ENCODE measurements around the gene HDAC9.

Gene HDAC9

GRCh38 chr7:18754766-18755165, 259.2 kb downstream of the HDAC9 start:
- H3K9me3 ChIP-seq: no peaks in the 10 kb centered on the region
- no peaks in the 10 kb centered on the region for H3K36me3 ChIP-seq
- H3K27me3 ChIP-seq: no peaks in the 10 kb centered on the region
- no peaks in the 10 kb centered on the region; the same call in 1 of the 2 replicates for H3K4me1 ChIP-seq
- no peak overlapping the region for H3K4me3 ChIP-seq (ENCODE audit: low read depth, low read length)
- TF ChIP-seq CTCF (IDR thresholded peaks at IDR 0.05; ENCODE audit: low read depth, low read length): no peak
- DNase-seq: no peak

DNA sequence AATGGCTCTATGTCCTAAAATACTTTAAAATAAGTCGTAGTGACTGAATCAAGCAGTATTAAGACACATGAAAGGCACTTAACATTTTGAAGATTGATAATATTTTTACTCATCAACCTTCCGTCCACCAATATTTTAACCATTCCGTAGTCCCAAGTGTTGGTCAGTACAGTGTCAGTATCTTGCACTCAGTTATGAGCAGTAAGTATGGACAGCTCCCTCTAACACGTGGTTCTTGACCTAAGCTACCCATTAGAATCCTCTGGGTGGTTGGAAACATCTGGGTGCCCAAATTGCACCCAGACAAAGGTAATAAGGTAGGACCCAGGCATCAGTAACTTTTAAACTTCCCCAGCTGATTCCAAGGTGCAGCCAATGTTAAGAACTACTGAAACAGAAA, 260.2 kb downstream of the HDAC9 start:
- no peak for TF ChIP-seq CTCF (IDR thresholded peaks at IDR 0.05; ENCODE audit: low read depth, low read length)
- Histone ChIP-seq H3K4me1 (no peaks in the 10 kb centered on the region; the same call in 1 of the 2 replicates), H3K36me3 (no peaks in the 10 kb centered on the region), H3K9me3 (no peaks in the 10 kb centered on the region), H3K4me3 (ENCODE audit: low read depth, low read length) (no peak overlapping the region), H3K27me3 (no peaks in the 10 kb centered on the region)
- no peak for DNase-seq

GRCh38 chr7:18756378-18757050, 261.0 kb downstream of the HDAC9 start:
- H3K27me3 ChIP-seq: no peaks in the 10 kb centered on the region
- no peak for TF ChIP-seq CTCF (IDR thresholded peaks at IDR 0.05; ENCODE audit: low read depth, low read length)
- no peaks in the 10 kb centered on the region for H3K9me3 ChIP-seq
- no peak overlapping the region for H3K4me3 ChIP-seq (ENCODE audit: low read depth, low read length)
- H3K36me3 ChIP-seq: no peaks in the 10 kb centered on the region
- no peaks in the 10 kb centered on the region; the same call in 1 of the 2 replicates for H3K4me1 ChIP-seq
- no peak for DNase-seq

GRCh38 chr7:18760046-18760445, 264.5 kb downstream of the HDAC9 start:
- TF ChIP-seq CTCF (IDR thresholded peaks at IDR 0.05; ENCODE audit: low read depth, low read length): no peak
- Histone ChIP-seq H3K4me3 (ENCODE audit: low read depth, low read length) (no peak overlapping the region), H3K36me3 (no peaks in the 10 kb centered on the region), H3K9me3 (no peaks in the 10 kb centered on the region), H3K27me3 (no peaks in the 10 kb centered on the region), H3K4me1 (no peaks in the 10 kb centered on the region)
- DNase-seq: no peak

- Histone ChIP-seq H3K4me1 (no peaks in the 10 kb centered on the region), H3K9me3 (no peaks in the 10 kb centered on the region), H3K27me3 (no peaks in the 10 kb centered on the region), H3K36me3 (no peaks in the 10 kb centered on the region), H3K4me3 (ENCODE audit: low read depth, low read length) (no peak overlapping the region)
- DNase-seq: no peak
- TF ChIP-seq CTCF (IDR thresholded peaks at IDR 0.05; ENCODE audit: low read depth, low read length): no peak
Observed at GRCh38 chr7:18760631-18761445, 265.3 kb downstream of the HDAC9 start.

DNA sequence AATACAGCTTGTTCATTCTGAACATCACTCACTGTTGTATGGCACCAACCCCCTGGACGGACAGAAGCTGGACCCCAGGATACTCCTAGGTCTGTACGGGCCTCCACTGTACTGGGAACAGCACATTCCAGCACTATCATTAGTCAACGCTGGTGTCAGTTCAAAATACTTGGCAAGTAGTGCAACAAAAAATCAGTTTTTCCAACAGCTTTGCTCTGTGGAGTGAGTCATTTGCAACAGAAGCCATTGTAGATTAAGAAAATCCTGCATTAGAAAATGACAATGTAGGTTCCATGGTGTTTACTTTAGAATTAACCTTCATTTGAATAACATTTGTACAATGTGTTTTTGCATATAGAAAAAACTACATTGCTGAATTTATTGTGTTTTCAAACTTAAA, 266.6 kb downstream of the HDAC9 start:
- Histone ChIP-seq H3K4me1 (no peaks in the 10 kb centered on the region), H3K27me3 (no peaks in the 10 kb centered on the region), H3K4me3 (ENCODE audit: low read depth, low read length) (no peak overlapping the region), H3K36me3 (no peaks in the 10 kb centered on the region), H3K9me3 (no peaks in the 10 kb centered on the region)
- TF ChIP-seq CTCF (IDR thresholded peaks at IDR 0.05; ENCODE audit: low read depth, low read length): no peak
- no peak for DNase-seq

Measured in BE2C (cell line).